HuH-7 (cell line): Measurements from ENCODE around the gene NKX1-1.
"Not testable (repeated sequence)": the region's sequence is repeated elsewhere in the genome, so short reads cannot be mapped to it uniquely, and the experiment has no call there.

Source experiments
- DNase-seq: peaks from one replicate; pipeline ENCODE4 v3.0.0; 2011; ENCODE audit warnings: low spot score

The NKX1-1 gene

DNA sequence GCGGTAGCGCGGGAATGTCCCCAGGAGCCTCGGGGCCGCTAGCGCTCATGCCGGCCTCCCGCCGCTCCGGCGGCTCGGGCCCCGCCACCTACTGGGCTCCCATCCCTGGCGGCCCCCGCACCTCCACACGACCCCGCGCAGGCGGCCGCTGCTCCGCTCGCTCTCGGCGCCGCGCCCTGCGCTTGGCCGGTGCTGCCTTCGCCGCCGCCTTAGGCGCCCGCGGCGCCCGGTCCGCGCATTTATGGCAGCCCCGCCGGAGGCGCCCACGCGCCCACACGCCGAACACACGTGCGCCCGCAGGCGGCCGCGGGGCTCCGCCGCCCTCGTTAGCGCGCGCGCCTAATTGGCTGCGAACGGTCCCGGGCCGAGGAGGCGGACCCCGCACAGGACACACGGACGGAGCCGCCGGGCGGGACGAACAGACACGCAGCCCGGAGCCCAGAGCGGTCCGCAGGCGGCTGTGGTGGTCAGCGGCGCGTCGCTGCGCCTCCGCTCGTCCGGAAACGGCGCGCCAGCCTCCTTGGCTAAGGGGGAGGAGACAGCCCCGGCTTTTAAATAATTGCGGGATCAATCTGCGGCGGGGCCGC, at the start of gene NKX1-1:
TSS of gene NKX1-1 (minus strand) at position 49 of the 587 bp plus-strand sequence. CDS start at position 49, 0 bp downstream.
- DNase-seq, result no peak

- DNase-seq, result no peak
These were observed 47.5 kb upstream of the NKX1-1 start for GRCh38 chr4:1453731-1454130.

- no peak for DNase-seq
These were observed 46.3 kb upstream of the NKX1-1 start for GRCh38 chr4:1452431-1453051.

DNA sequence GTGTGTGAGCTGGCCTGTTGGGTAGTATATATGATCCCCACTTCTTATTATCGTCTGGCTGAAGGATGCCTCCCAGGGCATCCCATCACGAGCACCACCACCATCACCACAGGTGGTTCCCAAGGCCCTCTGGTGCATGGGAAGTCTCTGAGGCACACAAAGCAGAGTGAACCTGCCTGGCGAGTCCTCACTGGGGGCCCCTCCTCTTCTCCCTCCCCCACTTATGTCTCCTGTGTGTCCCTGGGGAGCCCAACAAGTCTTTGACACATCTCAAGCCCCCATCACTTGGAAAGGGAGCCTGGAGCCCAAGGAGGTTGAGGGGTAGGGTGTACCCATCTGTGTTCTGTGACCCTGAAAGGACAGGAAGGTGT, 45.5 kb upstream of the NKX1-1 start:
- DNase-seq, result no peak

GRCh38 chr4:1451106-1451751, 45.0 kb upstream of the NKX1-1 start:
- no peak for DNase-seq

DNA sequence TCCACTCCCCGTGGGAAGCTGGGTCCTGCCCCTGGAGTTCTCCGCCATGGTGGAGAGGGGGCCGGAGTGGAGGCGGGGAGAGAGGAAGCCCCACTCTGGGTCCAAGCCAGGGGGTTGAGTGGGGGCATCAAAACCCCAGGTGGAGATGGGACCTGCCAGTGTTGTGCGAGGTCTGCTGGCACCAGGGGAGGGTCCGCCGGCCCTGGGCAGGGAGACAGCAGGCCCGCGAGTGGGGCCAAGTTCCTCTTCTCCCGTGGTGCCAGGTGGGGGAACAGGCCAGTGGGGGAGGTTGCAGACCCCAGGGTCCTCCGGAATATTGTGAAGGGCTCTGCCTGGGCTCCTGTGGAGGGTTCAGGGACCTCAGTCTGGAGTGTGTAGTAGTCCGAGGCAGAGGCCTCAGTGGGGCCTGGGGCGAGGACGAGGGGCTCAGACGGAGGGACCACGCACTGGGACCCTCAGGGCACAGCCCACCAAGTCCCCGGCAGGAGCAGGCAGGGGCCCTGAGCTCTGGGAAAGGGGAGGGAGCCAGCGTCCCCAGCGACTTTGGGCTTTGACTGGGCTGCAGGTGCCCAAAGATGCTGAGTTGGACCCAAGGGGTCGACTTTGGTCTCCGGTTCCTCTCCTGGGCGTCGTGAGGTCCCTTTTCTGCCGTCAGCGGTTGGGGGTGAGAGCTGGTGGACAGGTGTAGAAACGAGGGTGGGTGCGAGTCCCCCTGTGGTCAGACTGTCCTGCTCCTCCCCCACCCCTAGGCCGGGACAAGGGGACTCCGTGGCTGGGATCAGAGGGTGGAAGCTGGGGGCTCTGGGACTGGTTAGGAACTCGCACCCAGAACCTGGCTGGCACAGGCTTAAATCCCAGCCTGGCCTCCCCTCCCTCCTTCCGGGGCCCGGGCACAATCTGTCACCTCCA, 43.8 kb upstream of the NKX1-1 start:
- no peak for DNase-seq

DNA sequence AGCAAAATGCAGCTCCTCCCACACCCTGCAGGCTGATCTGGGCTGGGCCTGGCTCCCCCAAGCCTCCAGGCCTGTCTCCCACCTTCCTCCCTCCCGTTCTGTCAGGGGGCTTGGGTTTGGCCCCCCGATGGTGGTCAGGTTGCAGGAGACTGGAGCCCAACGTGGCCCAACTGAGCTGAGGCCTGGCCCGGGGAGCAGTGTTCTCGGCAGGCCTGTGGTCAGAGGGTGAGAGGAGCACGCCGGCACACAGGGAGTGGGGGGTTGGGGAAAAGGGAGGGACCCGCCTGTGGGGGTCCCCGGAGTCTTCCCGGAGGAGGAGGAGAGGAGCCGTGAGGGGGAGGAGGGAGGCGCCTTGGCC, 43.2 kb upstream of the NKX1-1 start:
- no peak for DNase-seq

DNA sequence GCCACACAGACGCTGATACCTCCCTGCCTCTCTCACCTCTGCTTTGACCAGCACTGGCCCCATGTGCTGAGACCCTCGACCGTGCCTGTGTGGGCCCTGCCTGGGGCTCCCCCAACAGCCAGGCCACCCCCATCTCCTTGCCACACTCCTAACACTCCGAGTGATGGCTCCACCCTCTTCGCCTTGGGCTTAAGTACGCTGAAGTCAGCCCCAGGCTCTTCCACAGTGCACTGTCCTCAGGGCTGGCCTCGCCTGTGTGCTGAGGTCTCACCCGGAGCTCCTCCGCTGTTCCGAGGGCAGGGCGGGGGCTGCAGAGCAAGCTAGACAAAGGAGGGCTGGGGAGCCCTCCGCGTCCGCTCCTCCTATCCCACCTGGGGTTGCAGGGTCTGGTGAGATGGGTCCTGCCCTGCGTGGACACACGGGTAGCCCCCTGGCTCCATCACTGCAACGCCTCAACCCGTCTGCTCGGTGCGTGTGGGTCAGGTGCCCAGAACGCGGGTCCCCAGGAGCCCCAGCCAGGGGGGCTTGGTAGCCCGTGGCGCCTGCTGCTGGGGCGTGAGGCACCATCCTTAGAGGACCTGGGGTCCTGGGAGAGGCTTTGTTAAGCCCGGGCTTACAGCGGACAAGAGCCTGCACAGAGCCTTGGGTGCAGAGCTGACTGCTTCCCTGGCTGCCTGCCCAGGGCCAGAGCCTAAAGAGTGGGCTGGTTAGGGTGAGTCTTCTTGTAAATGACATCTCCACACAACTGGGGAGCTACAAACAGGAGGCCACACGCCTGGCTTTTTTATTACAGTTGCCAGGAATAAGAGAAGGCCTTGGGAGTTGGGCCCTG, 42.6 kb upstream of the NKX1-1 start:
- no peak for DNase-seq

DNA sequence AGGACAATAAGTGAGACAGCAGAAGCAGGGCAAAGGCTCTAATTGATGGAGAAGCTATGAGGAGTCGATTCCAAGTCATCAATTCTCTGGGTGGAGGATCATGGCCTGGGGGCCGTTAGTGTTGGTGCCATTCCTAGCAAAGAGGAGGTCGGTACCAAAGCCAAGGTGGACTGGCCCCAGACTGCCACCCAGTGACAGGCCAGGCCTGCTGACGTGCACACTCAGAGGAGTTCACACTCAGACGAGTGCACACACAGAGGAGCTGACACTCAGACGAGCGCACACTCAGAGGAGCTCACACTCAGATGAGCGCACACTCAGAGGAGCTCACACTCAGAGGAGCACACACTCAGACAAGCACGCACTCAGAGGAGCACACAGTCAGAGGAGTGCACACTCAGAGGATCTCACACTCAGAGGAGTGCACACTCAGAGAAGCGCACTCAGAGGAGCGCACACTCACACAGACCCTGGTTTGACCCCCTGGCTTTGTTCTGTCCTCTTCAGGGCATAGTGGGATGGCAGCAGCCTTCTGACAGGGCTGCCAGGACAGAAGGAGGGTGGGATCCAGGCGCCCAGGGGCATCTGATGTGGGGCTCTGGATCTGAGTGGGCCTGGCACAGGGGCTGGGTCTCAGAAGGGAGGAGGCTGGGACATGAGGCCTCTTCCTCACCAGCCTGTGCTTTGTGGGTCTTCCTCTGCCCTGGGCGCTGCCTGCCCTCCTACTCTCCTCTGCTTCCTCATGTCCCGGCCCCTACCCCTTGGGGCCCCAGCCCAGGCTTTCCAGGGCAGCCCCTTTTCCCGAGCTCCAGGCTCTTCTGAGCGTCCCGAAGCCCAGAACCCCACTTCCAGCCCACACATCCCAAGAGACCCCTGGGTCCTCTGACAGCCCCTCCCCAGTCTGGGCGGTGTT, 41.7 kb upstream of the NKX1-1 start:
- no peak for DNase-seq

DNA sequence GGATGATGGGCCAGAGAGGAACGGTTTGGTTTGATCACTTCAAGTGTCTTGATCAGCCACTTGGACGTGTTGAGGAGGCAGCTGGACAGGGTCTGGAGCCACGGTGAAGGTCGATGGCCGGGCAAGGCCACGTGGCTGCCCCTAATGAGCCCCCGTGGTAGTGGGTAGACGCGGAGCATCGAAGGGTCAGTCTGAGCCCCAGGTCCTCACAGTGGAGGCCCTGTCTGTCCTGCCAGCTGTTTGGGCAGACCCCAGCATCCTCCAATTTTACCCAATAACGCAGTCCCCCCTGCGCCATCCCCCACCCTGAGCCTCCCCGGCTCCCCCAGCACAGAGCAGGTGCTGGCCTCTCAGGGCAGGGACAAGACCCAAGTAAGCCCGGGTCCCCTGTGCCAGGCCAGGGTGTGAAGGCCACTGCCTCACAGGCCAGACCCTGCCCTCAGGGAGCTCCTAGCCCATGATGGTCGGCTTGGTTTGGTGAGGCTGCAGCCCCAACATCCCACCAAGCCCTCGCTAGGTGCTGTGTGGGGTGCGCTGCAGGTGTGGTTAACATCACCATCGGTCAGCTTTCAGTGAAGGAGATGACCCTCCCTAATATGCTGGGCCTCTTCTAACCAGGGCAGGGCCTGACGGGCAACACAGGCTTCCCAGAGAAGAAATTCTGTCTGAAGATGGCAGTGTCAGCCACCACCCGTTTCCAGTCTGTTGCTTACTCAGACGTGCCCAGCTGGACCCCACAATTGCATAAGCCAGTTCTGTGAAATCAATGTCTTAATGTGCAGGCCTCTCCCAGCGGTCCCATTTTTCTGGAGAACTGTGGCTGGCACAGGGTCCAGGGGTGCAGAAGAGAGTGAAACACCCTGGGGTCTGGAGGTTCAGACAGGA, 40.5 kb upstream of the NKX1-1 start:
- no peak for DNase-seq

GRCh38 chr4:1445716-1446445, 39.6 kb upstream of the NKX1-1 start:
- DNase-seq, result no peak

DNA sequence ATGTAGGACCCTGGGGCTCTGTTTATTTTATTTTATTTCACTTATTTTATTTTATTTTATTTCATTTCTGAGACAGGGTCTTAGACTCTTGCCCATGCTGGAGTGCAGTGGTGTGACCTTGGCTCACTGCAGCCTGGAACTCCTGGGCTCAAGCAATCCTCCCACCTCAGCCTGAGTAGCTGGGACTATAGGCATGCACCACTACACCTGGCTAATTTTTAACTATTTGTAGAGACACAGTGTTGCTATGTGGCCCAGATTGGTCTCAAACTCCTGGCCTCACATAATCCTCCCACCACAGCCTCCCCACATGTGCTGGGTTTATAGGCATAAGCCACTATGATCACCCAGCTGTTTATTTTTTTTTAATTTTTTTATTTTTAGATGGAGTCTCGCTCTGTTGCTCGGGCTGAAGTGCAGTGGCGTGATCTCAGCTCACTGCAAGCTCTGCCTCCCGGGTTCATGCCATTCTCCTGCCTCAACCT, 37.5 kb upstream of the NKX1-1 start:
- not testable (repeated sequence) for DNase-seq

- DNase-seq, result no peak
These were observed 20.8 kb upstream of the NKX1-1 start for GRCh38 chr4:1427010-1427409.

GRCh38 chr4:1421657-1422056, 15.4 kb upstream of the NKX1-1 start:
- DNase-seq, result no peak

DNA sequence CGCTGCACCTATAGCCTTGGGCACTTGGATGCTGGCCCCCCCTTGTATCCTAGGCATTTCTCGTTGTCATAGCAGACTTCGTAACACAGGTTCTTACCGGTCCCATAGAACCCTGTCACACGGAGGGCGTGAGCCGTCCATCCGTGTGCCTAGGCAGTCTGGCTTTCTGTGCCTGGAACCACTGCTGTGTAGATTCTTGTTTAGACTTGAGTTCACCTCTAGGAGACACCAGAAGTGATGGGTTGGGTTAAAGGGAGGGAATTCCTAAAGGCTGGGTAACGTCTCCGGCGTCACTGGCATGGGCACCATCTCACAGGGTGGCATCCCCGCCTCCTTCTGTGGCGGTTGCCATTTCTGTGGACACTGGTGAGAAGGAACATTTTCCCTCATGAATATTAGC, 13.5 kb upstream of the NKX1-1 start:
- no peak for DNase-seq

DNA sequence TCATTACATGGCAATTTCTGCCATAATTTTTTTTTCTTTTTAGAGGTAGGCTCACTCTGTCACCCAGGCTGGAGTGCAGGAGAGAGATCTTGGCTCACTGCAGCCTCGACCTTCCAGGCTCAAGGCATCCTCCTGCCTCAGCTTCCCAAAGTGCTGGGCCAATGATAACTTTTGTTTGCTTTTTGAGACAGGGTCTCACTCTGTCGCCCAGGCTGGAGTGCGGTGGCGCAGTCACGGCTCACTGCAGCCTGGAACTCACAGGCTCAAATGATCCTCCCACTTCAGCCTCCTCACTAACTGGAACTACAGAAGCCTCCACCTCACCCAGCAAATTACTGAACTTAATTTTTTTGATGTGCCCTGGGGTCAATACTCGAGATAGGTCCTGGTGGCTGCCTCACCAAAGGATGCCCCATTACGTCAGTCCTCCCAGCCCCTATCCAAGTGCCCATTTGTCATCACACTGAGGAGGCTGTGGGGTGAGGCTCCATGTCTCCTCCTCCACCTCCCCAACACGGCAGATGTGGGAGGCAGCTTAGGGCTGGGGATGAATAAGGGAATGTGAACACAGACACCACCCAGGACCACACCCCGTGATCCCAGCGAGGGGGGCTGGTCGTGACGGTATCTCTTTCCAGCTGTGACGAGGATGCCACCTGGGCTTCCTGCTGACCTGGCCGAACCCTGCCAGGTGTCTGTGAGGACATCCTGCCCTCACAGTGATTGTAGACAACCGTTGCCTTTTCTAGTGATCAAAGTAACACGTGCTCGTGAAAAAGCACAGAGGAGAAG, 12.4 kb upstream of the NKX1-1 start:
- DNase-seq, result no peak

DNA sequence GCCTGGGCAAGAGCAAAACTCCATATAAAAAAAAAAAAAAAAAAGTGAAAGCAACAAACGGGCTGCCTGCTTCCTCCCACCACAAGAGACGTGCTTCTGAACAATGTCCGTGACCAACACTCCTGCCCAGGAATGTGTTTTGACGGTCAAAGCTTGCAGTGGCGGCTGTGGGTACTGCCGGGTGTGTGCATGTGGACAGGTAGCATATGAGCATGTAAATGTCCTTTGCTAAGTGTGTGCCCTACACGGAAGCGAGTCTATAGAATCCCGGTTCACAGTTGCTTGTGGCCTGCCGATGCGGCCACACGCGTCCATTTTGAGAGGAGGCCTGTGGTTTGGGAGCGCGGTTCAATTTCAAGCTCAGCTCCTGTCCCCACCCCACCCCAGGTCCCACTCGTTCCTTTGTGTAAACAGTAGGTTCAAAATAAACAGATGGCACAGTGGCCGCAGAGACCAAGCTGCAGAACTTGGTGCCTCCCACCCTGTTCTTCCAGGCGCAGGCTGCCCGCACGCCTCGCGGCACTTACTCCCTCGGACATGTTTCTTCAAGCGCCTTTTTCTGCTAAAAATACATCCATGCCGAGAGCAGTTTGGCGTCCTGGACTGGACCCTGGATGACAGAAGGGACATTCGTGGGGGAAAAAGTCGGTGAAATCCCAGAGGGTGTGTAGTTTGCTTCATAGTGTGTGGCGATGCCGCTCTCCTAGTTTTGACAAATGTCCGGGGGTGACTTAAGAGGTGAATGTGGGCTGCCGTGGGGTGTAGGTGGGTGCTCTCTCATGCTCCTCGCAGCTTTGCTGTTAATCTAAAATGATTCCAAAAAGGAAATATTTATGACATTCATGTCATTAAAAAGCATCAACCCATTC, 11.5 kb upstream of the NKX1-1 start:
- no peak for DNase-seq
